Right lobe of liver (tissue), 6 donors: ENCODE measurements around the gene GIT2. TPM values are rescaled to one million over a fixed set of nuclear protein-coding genes. Genes with fewer than 3 reads are reported as not detected.

Experiments used
- ATAC-seq, 4 donors: fragments of 200-7000 bp; cut with Tn5 transposase; one replicate each; pipeline ENCODE4 v1.9.1; 2020; ENCODE audit warnings: mild to moderate bottlenecking in 4 of 4, moderate library complexity in 4 of 4
- DNase-seq, 3 donors: peaks; one replicate each; pipeline ENCODE4 v3.0.0-alpha.2; 2020
- H3K27ac ChIP-seq, 3 donors: fragments of 200-600 bp; one replicate each; pipeline ENCODE4 v1.8.0; 2022
- H3K27me3 ChIP-seq, 2 donors: fragments of 200-600 bp; one replicate each; pipeline ENCODE4 v1.8.0; 2022
- H3K36me3 ChIP-seq, 4 donors: fragments of 200-600 bp; sonication (generic) in 1 of 4; one replicate each; pipeline versions ENCODE4 v1.5.1 to v1.8.0; 2017 to 2022; ENCODE audit warnings: control low read depth in 1 of 4
- H3K4me1 ChIP-seq, 4 donors: fragments of 200-600 bp; sonication (generic) in 1 of 4; one replicate each; pipeline versions ENCODE4 v1.5.1 to v1.8.0; 2017 to 2022; ENCODE audit warnings: control low read depth in 1 of 4
- H3K4me3 ChIP-seq, 3 donors: fragments of 200-600 bp; one replicate each; pipeline ENCODE4 v1.8.0; 2022
- H3K9me3 ChIP-seq, 4 donors: fragments of 200-600 bp; sonication (generic) in 1 of 4; one replicate each; pipeline versions ENCODE4 v1.5.1 to v1.8.0; 2017 to 2022; ENCODE audit warnings: control low read depth in 1 of 4
- POLR2A ChIP-seq: fragments of 450-650 bp; IDR thresholded peaks from one replicate; pipeline ENCODE4 v1.6.1; 2017; ENCODE audit warnings: antibody characterized with exemption, mild to moderate bottlenecking
- WGBS: methylation state at CpG from one replicate; pipeline ENCODE4 v1.1.6; 2018; ENCODE audit warnings: low coverage, low lambda C conversion rate; ENCODE audit not compliant: insufficient coverage; ENCODE audit errors: missing lambda C conversion rate; 5-methylcytosine and 5-hydroxymethylcytosine counted together
- intact Hi-C, 2 donors: fragments of 100-400 bp; cut with DNase I; formaldehyde crosslinking; loops; one replicate each; pipeline versions ENCODE4 v1.11.2 to v1.14.1; 2022
- total RNA-seq, 6 experiments: library from RNA; depleted of rRNA in 2 of 6; stranded (reverse); fragments of >200 nt in 2 of 6; fragmentation: NEBNext Ultra II Directional in 3 of 6; extraction: Animal tissue kit (Norgen Biotek cat#: 25700) in 3 of 6; gene quantifications; one replicate each; pipeline versions ENCODE4 v1.1.0 to v1.2.4, GENCODE V29; 2016 to 2023
- TF ChIP-seq, protein P1 (sequence below), 4 donors: fragments of 200-600 bp in 3 of 4; fragments of 450-650 bp in 1 of 4; IDR thresholded peaks; one replicate each; pipeline versions ENCODE4 v1.5.1 to v1.8.0; 2016 to 2022; ENCODE audit warnings: antibody characterized with exemption in 4 of 4, mild to moderate bottlenecking in 2 of 4
- donor health status: DM: no; HTN: yes; CAD: no.
- donor health status: DM: no; HTN: no; CAD: no.
- donor health status: DM: no; HTN: no; CAD: no.
- donor health status: DM: no; HTN: yes; CAD: no.
- donor health status: DM: no; HTN: yes; CAD: no.

GIT2 gene
- total RNA-seq, 6 experiments from 2014 or later, result 13.3 to 24.8 (median 16.8) TPM

DNA sequence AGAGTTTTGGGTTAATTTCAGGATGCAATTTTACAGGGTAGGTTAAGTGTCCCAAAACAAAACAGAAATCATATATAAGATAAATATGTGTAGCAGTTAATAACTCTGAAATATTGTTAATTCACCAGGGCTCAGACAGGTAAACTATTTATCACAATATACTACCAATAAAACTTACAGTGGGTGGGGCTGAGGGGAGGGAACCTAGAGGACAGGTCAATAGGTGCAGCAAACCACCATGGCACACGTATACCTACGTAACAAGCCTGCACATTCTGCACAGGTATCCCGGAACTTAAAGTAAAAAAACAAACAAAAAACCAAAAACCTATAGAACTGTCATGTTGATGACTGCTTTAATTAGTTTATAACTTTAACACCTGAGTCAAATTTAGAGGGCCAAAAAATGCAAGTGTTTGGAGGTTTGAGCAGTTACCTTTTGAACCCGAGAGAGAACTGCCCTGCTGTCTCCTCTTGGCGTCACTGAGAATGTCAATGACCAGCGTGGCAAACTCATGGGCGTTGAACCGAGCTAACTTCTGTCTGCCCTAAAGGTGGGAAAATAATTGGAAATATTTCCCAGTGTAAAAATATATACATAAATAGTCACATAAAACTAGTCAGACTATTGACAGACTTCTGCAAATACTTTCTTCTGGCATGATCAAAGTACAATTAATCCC, 36.6 kb downstream of the GIT2 start:
- ATAC-seq, result peak; percentile 74 to 94 (median 87)
- TF ChIP-seq POLR2A, result no peak
- TF ChIP-seq, protein P1, sequence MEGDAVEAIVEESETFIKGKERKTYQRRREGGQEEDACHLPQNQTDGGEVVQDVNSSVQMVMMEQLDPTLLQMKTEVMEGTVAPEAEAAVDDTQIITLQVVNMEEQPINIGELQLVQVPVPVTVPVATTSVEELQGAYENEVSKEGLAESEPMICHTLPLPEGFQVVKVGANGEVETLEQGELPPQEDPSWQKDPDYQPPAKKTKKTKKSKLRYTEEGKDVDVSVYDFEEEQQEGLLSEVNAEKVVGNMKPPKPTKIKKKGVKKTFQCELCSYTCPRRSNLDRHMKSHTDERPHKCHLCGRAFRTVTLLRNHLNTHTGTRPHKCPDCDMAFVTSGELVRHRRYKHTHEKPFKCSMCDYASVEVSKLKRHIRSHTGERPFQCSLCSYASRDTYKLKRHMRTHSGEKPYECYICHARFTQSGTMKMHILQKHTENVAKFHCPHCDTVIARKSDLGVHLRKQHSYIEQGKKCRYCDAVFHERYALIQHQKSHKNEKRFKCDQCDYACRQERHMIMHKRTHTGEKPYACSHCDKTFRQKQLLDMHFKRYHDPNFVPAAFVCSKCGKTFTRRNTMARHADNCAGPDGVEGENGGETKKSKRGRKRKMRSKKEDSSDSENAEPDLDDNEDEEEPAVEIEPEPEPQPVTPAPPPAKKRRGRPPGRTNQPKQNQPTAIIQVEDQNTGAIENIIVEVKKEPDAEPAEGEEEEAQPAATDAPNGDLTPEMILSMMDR (IDR thresholded peaks at IDR 0.05), result no peak
- Histone ChIP-seq H3K4me1 (peaks cover 0 to 10% (median 4%) of the 10 kb centered on the region in 4 donors), H3K27ac (peak overlapping the region in 2 of 3 donors; percentile 48 to 51), H3K36me3 (peaks cover 0 to 29% (median 7%) of the 10 kb centered on the region in 4 donors), H3K27me3 (no peaks in the 10 kb centered on the region), H3K4me3 (no peak overlapping the region), H3K9me3 (no peaks in the 10 kb centered on the region)
- DNase-seq, result peak; percentile 38 to 76 (median 68)
- intact Hi-C loops, result no loop called here
- 33% methylated on average over 7 of the region's 8 CpGs for WGBS

DNA sequence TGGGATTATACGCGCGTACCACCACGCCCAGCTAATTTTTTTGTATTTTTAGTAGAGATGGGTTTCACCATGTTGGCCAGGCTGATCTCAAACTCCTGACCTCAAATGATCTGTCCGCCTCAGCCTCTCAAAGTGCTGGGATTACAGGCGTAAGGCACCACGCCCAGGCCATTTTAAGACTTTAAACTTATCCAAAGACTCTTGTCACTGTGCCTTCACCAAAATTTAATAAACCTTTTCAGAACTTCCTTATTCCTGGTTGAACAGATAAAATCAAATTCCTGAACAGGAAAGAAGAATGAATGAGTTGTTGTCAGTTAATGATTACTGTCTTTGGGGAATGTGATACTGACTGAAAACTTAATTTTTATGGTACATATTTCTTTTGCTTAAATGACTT, 37.8 kb downstream of the GIT2 start:
- TF ChIP-seq, protein P1 (IDR thresholded peaks at IDR 0.05), result no peak
- no peak for TF ChIP-seq POLR2A
- DNase-seq (no peak), ATAC-seq (no peak)
- Histone ChIP-seq H3K9me3 (no peaks in the 10 kb centered on the region), H3K4me1 (peaks cover 0 to 10% (median 4%) of the 10 kb centered on the region in 4 donors), H3K36me3 (peaks cover 0 to 28% (median 7%) of the 10 kb centered on the region in 4 donors), H3K4me3 (no peak overlapping the region), H3K27me3 (no peaks in the 10 kb centered on the region), H3K27ac (no peak overlapping the region)
- 91% methylated on average over 7 of the region's 7 CpGs for WGBS
- intact Hi-C loops, result no loop called here

DNA sequence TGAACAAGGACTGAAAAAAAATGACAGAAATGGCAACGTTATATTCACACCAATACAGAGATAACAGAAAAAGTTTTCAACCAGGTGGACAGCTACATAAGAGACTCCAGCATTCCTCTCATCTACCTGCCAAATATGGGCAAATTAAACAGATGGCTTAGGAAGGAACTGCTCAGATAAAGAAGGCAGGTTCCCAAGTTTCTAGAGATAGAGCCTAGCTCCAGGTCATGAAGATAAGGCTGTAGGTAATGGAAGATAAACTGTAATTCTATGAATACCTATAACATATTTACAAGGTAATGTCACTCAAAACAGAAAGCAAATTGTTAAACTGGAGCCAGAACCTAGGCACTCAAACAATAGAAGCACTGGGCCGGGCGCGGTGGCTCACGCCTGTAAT, 42.5 kb downstream of the GIT2 start:
- Histone ChIP-seq H3K27me3 (no peaks in the 10 kb centered on the region), H3K4me3 (no peak overlapping the region), H3K36me3 (peaks cover 0 to 38% (median 10%) of the 10 kb centered on the region in 4 donors), H3K4me1 (peaks cover 0 to 28% (median 4%) of the 10 kb centered on the region in 4 donors), H3K9me3 (no peaks in the 10 kb centered on the region), H3K27ac (peak overlapping the region in 2 of 3 donors; percentile 19 to 41)
- 79% methylated on average over 4 of the region's 5 CpGs for WGBS
- DNase-seq (no peak), ATAC-seq (no peak)
- TF ChIP-seq, protein P1 (IDR thresholded peaks at IDR 0.05), result no peak
- TF ChIP-seq POLR2A, result no peak
- intact Hi-C loops, result no loop called here

- TF ChIP-seq, protein P1 (IDR thresholded peaks at IDR 0.05), result no peak
- TF ChIP-seq POLR2A, result no peak
- Histone ChIP-seq H3K4me1 (peaks cover 0 to 36% (median 8%) of the 10 kb centered on the region in 4 donors), H3K9me3 (no peaks in the 10 kb centered on the region), H3K27me3 (no peaks in the 10 kb centered on the region), H3K36me3 (peaks cover 0 to 38% (median 10%) of the 10 kb centered on the region in 4 donors), H3K27ac (peak overlapping the region in 2 of 3 donors; percentile 19 to 41), H3K4me3 (no peak overlapping the region)
- peak in 2 of 4 donors; percentile 42 to 60 for ATAC-seq
- DNase-seq, result peak in 2 of 3 donors; percentile 71 to 75
- 45% methylated on average over 7 of the region's 8 CpGs for WGBS
- intact Hi-C loops, result no loop called here
These were observed 43.3 kb downstream of the GIT2 start for GRCh38 chr12:109952873-109953272.
